H9 (cell line): ENCODE measurements around the gene CORIN. TPM values are rescaled to one million over a fixed set of nuclear protein-coding genes. Genes with fewer than 3 reads are reported as not detected.

Experiments used
- DNase-seq: peaks from one replicate; pipeline ENCODE4 v3.0.0-alpha.2; 2017
- H2AFZ ChIP-seq: one replicate; pipeline ENCODE4 v1.6.1; 2013; ENCODE audit warnings: mild to moderate bottlenecking, low read length, control low read depth, moderate library complexity
- H2AK5ac ChIP-seq: 2 replicates; pipeline ENCODE4 v1.6.1; 2013; ENCODE audit warnings: low read length, control low read depth, mixed read lengths; ENCODE audit not compliant: insufficient read length
- H2BK120ac ChIP-seq: one replicate; pipeline ENCODE4 v1.6.1; 2013; ENCODE audit warnings: low read depth, mild to moderate bottlenecking, low read length, control low read depth, inconsistent platforms; ENCODE audit not compliant: poor library complexity, severe bottlenecking
- H2BK12ac ChIP-seq: 2 replicates; pipeline ENCODE4 v1.6.1; 2013; ENCODE audit warnings: low read length, control low read depth, mixed read lengths, low read depth; ENCODE audit not compliant: insufficient read length
- H2BK15ac ChIP-seq: 2 replicates; pipeline ENCODE4 v1.6.1; 2013; ENCODE audit warnings: low read depth, low read length, control low read depth
- H2BK20ac ChIP-seq: one replicate; pipeline ENCODE4 v1.6.1; 2013; ENCODE audit warnings: low read depth, mild to moderate bottlenecking, low read length, control low read depth, inconsistent platforms; ENCODE audit not compliant: poor library complexity, severe bottlenecking
- H2BK5ac ChIP-seq: 2 replicates; pipeline ENCODE4 v1.6.1; 2013; ENCODE audit warnings: low read length, control low read depth, mixed read lengths; ENCODE audit not compliant: insufficient read length
- H3K14ac ChIP-seq: 2 replicates; pipeline ENCODE4 v1.6.1; 2013; ENCODE audit warnings: low read length, control low read depth; ENCODE audit not compliant: insufficient read depth
- H3K18ac ChIP-seq: 2 replicates; pipeline ENCODE4 v1.6.1; 2013; ENCODE audit warnings: low read depth, mild to moderate bottlenecking, mixed read lengths, low read length, control low read depth; ENCODE audit not compliant: insufficient read length
- H3K23ac ChIP-seq: 2 replicates; pipeline ENCODE4 v1.6.1; 2013; ENCODE audit warnings: low read length, control low read depth, mixed read lengths, low read depth; ENCODE audit not compliant: insufficient read length
- H3K23me2 ChIP-seq: 2 replicates; pipeline ENCODE4 v1.6.1; 2013; ENCODE audit warnings: low read depth, mild to moderate bottlenecking, mixed read lengths, low read length, control low read depth; ENCODE audit not compliant: insufficient read length, poor library complexity, severe bottlenecking
- H3K27ac ChIP-seq: 2 replicates; pipeline ENCODE4 v1.5.1; 2013; ENCODE audit warnings: low read length, control low read depth, mixed read lengths, low read depth; ENCODE audit not compliant: insufficient read length
- H3K27me3 ChIP-seq: 2 replicates; pipeline ENCODE4 v1.6.1; 2013; ENCODE audit warnings: low read length, control low read depth, inconsistent platforms; ENCODE audit not compliant: insufficient read depth
- H3K4ac ChIP-seq: 2 replicates; pipeline ENCODE4 v1.6.1; 2013; ENCODE audit warnings: low read depth, mild to moderate bottlenecking, control low read depth, inconsistent platforms, low read length, moderate library complexity
- H3K4me1 ChIP-seq: 2 replicates; pipeline ENCODE4 v1.6.1; 2013; ENCODE audit warnings: low read length, control low read depth, inconsistent platforms; ENCODE audit not compliant: insufficient read depth
- H3K4me2 ChIP-seq: 2 replicates; pipeline ENCODE4 v1.6.1; 2013; ENCODE audit warnings: low read length, control low read depth, mixed read lengths; ENCODE audit not compliant: insufficient read length, insufficient read depth
- H3K56ac ChIP-seq: 2 replicates; pipeline ENCODE4 v1.6.1; 2013; ENCODE audit warnings: low read depth, mild to moderate bottlenecking, mixed read lengths, low read length, control low read depth; ENCODE audit not compliant: insufficient read length
- H3K79me1 ChIP-seq: 2 replicates; pipeline ENCODE4 v1.6.1; 2013; ENCODE audit warnings: low read depth, mild to moderate bottlenecking, moderate library complexity, low read length, control low read depth, inconsistent platforms; ENCODE audit not compliant: insufficient read depth, poor library complexity, severe bottlenecking
- H3K79me2 ChIP-seq: 2 replicates; pipeline ENCODE4 v1.6.1; 2013; ENCODE audit warnings: low read length, control low read depth, inconsistent platforms; ENCODE audit not compliant: insufficient read depth
- H3K9ac ChIP-seq: 2 replicates; pipeline ENCODE4 v1.6.1; 2013; ENCODE audit warnings: low read length, control low read depth, mixed read lengths; ENCODE audit not compliant: insufficient read length; ENCODE audit errors: extremely low read depth
- H3K9me3 ChIP-seq: one replicate; pipeline ENCODE4 v1.6.1; 2013; ENCODE audit warnings: low read depth, low read length, inconsistent platforms; ENCODE audit not compliant: control insufficient read depth
- H3T11ph ChIP-seq: one replicate; pipeline ENCODE4 v1.6.1; 2013; ENCODE audit warnings: mild to moderate bottlenecking, low read length, control low read depth, inconsistent platforms
- H4K20me1 ChIP-seq: one replicate; pipeline ENCODE4 v1.6.1; 2013; ENCODE audit not compliant: control insufficient read depth, insufficient read length, insufficient read depth
- H4K5ac ChIP-seq: 2 replicates; pipeline ENCODE4 v1.6.1; 2013; ENCODE audit warnings: low read depth, mild to moderate bottlenecking, mixed read lengths, low read length, control low read depth; ENCODE audit not compliant: insufficient read length
- H4K8ac ChIP-seq: replicated peaks from 2 replicates; pipeline ENCODE4 v1.6.1; 2013; ENCODE audit warnings: low read length, control low read depth, mixed read lengths, low read depth; ENCODE audit not compliant: insufficient read length
- H4K91ac ChIP-seq: 2 replicates; pipeline ENCODE4 v1.6.1; 2013; ENCODE audit warnings: low read depth, mild to moderate bottlenecking, moderate library complexity, mixed read lengths, low read length, control low read depth; ENCODE audit not compliant: insufficient read length
- H3K27ac Mint-ChIP-seq, 3 experiments: 2 replicates in 2 of 3; 3 replicates in 1 of 3; pipeline ENCODE4 v1.8.0; 2020 to 2021; ENCODE audit warnings: mixed read lengths in 3 of 3, mild to moderate bottlenecking in 1 of 3, moderate library complexity in 1 of 3
- H3K27me3 Mint-ChIP-seq: 2 replicates; pipeline ENCODE4 v1.8.0; 2021; ENCODE audit warnings: low read depth, mild to moderate bottlenecking, moderate library complexity, mixed read lengths
- H3K36me3 Mint-ChIP-seq, 3 experiments: 2 replicates in 2 of 3; 3 replicates in 1 of 3; pipeline ENCODE4 v1.8.0; 2020 to 2021; ENCODE audit warnings: low read depth in 3 of 3, mixed read lengths in 3 of 3; ENCODE audit not compliant: insufficient read depth in 1 of 3
- H3K4me1 Mint-ChIP-seq, 2 experiments: 2 replicates each; pipeline ENCODE4 v1.8.0; 2020; ENCODE audit warnings: mixed read lengths in 2 of 2
- H3K4me3 Mint-ChIP-seq, 2 experiments: 2 replicates in 1 of 2; 3 replicates in 1 of 2; pipeline ENCODE4 v1.8.0; 2020 to 2021; ENCODE audit warnings: mild to moderate bottlenecking in 2 of 2, mixed read lengths in 2 of 2, moderate library complexity in 1 of 2
- H3K9me3 Mint-ChIP-seq, 2 experiments: 2 replicates in 1 of 2; 3 replicates in 1 of 2; pipeline ENCODE4 v1.8.0; 2020; ENCODE audit warnings: mild to moderate bottlenecking in 2 of 2, mixed read lengths in 2 of 2, moderate library complexity in 1 of 2
- CTCF ChIP-seq: fragments of 200-600 bp; sonication (generic); conservative IDR thresholded peaks from 3 replicates; pipeline ENCODE4 v1.8.0; 2021; ENCODE audit warnings: antibody characterized with exemption, mild to moderate bottlenecking
- WGBS: extraction: QIAGEN DNeasy Blood & Tissue Kit; methylation state at CpG from one replicate; pipeline ENCODE4 v1.1.7; 2013; ENCODE audit warnings: missing lambda C conversion rate, low lambda C conversion rate, mixed read lengths; ENCODE audit not compliant: insufficient read length; ENCODE audit errors: extremely low coverage; 5-methylcytosine and 5-hydroxymethylcytosine counted together
- total RNA-seq: library from RNA; stranded (reverse); gene quantifications from 2 replicates; pipeline ENCODE4 v1.2.1, GENCODE V29; 2021

CORIN gene
- total RNA-seq, 1 experiment from 2014 or later = 0.39 TPM

GRCh38 chr4:47863486-47863885 lies 25.6 kb upstream of the CORIN start:
- Histone ChIP-seq H3K18ac (no peak overlapping the region), H2BK12ac (no peak overlapping the region), H4K20me1 (no peaks in the 10 kb centered on the region), H3K79me1 (no peaks in the 10 kb centered on the region), H3K79me2 (no peaks in the 10 kb centered on the region), H4K8ac (no peak overlapping the region), H2BK120ac (no peak overlapping the region), H2AK5ac (no peak overlapping the region), H2AFZ (no peak overlapping the region), H3T11ph (no peak overlapping the region), H3K27ac (no peak overlapping the region), H2BK15ac (no peak overlapping the region), H3K14ac (no peak overlapping the region), H2BK5ac (no peak overlapping the region), H3K4me1 (no peaks in the 10 kb centered on the region), H3K9ac (no peak overlapping the region), H4K91ac (no peak overlapping the region), H2BK20ac (no peak overlapping the region), H4K5ac (no peak overlapping the region), H3K9me3 (no peaks in the 10 kb centered on the region), H3K4ac (no peak overlapping the region), H3K23ac (no peak overlapping the region), H3K56ac (no peak overlapping the region), H3K27me3 (no peaks in the 10 kb centered on the region), H3K23me2 (no peaks in the 10 kb centered on the region), H3K4me2 (no peak overlapping the region)
- no peak overlapping the region for H3K4me3 Mint-ChIP-seq
- no peaks in the 10 kb centered on the region for H3K27me3 Mint-ChIP-seq
- DNase-seq = no peak
- H3K9me3 Mint-ChIP-seq = no peaks in the 10 kb centered on the region
- peaks cover 0 to 5% of the 10 kb centered on the region in 2 experiments; a peak in 3 of 4 replicates for H3K4me1 Mint-ChIP-seq
- WGBS = no CpG with 5 or more reads among the region's 4 CpGs
- no peak for TF ChIP-seq CTCF
- H3K27ac Mint-ChIP-seq = peak overlapping the region in 1 of 3 experiments; percentile 66; a peak in 1 of 7 replicates
- peaks cover 4 to 38% (median 31%) of the 10 kb centered on the region in 3 experiments; a peak in 6 of 7 replicates for H3K36me3 Mint-ChIP-seq
